Neural progenitor cell (in vitro differentiated cells): ENCODE data around the gene DLL3.
A peak's percentile ranks its signal among the peaks of the same experiment; 100 is the strongest.

Experiments
- CTCF ChIP-seq: fragments of 200-600 bp; sonication (generic); IDR thresholded peaks from 2 replicates; pipeline ENCODE4 v1.5.1; 2017; ENCODE audit warnings: antibody characterized with exemption, mild to moderate bottlenecking
- EZH2 ChIP-seq: fragments of 200-600 bp; sonication (generic); IDR thresholded peaks from 2 replicates; pipeline ENCODE4 v1.6.1; 2017; ENCODE audit warnings: antibody characterized with exemption, mild to moderate bottlenecking, moderate library complexity
- EZH2phosphoT487 ChIP-seq: fragments of 200-600 bp; sonication (generic); IDR thresholded peaks from 2 replicates; pipeline ENCODE4 v1.6.1; 2017; ENCODE audit warnings: antibody characterized with exemption

DNA sequence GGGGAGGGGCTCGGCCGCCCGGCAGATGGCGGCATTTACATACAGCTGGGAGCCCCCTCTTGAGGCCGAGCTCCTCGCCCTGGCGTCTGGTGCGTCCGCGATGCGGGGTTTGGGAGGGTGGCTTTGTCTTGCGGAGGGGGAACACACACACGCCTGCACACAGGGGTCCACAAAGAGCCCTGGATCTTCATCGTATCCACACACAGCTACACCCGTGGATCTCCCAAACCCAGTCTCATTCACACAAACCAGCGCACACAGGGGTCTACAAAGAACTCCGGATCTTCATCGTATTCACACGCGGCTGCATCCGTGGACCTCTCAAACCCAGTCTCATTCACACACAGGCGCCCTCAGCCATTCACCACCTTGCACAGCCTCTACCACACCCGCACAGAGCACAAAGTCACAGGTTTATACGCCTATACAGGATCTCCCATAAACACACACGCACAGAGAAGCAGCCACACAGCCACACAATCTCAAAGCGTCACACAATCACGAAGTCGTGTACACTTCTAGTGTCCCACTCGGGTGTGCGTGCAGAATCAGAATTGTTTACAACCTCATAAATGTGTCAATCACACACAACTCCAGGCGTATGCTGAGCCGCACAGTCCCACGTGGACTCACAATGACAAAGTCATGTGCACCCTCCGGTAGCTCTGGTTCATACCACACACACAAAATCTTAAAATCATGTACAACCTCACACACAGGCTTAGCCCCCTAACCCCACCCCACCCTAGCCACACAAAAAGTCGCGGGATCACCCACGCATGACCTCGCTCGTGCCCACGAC is 550 bp upstream of the DLL3 start:
- TF ChIP-seq CTCF (peak; percentile 57), EZH2 (no peak), EZH2phosphoT487 (no peak)
